Naive thymus-derived CD8-positive, alpha-beta T cell (primary cell): ENCODE data around the gene HNRNPH3. TPM values are rescaled to one million over a fixed set of nuclear protein-coding genes. Genes with fewer than 3 reads are reported as not detected.

Source experiments
- ATAC-seq, 2 donors: fragments of 150-1000 bp; cut with Tn5 transposase in 1 of 2; sonication (Bioruptor Pico), chemical (Tn5 transposase) in 1 of 2; 1 replicate in 1 of 2; 2 replicates in 1 of 2; pipeline ENCODE4 v1.10.0; 2021; ENCODE audit warnings: mild to moderate bottlenecking in 2 of 2, moderate library complexity in 2 of 2
- POLR2A ChIA-PET: fragments of 350-600 bp; sonication (Branson Sonifier 250); formaldehyde crosslinking; loops from one replicate; lab custom pipeline; 2021; ENCODE audit warnings: antibody characterized with exemption; lab: Charles Lee
- DNase-seq, 10 donors: peaks; one replicate each; pipeline versions ENCODE4 v3.0.0 to v3.0.0-alpha.2; 2020 to 2022
- H3K27ac Mint-ChIP-seq, 10 donors: one replicate each; pipeline ENCODE4 v1.8.0; 2020 to 2022; ENCODE audit warnings: mild to moderate bottlenecking in 10 of 10, mixed read lengths in 10 of 10, moderate library complexity in 4 of 10, inconsistent platforms in 1 of 10
- H3K27me3 Mint-ChIP-seq, 5 donors: one replicate each; pipeline ENCODE4 v1.8.0; 2021 to 2022; ENCODE audit warnings: mixed read lengths in 5 of 5
- H3K36me3 Mint-ChIP-seq, 3 donors: one replicate each; pipeline ENCODE4 v1.8.0; 2020 to 2022; ENCODE audit warnings: mixed read lengths in 3 of 3, mild to moderate bottlenecking in 2 of 3, inconsistent platforms in 1 of 3
- H3K4me1 Mint-ChIP-seq, 4 donors: one replicate each; pipeline ENCODE4 v1.8.0; 2021 to 2022; ENCODE audit warnings: mixed read lengths in 4 of 4
- H3K4me3 Mint-ChIP-seq, 10 donors: one replicate each; pipeline ENCODE4 v1.8.0; 2020 to 2022; ENCODE audit warnings: mild to moderate bottlenecking in 10 of 10, mixed read lengths in 10 of 10, moderate library complexity in 6 of 10, inconsistent platforms in 1 of 10
- H3K9me3 Mint-ChIP-seq, 9 donors: one replicate each; pipeline ENCODE4 v1.8.0; 2020 to 2022; ENCODE audit warnings: mixed read lengths in 9 of 9, mild to moderate bottlenecking in 3 of 9, inconsistent platforms in 1 of 9, moderate library complexity in 1 of 9
- polyA plus RNA-seq, 3 donors: library from polyadenylated mRNA; unstranded; fragments of 300-500 nt; fragmentation: Illumina TruSeq; gene quantifications; one replicate each; pipeline ENCODE4 v1.2.3, GENCODE V29; 2021
- total RNA-seq, 8 experiments: library from RNA in 2 of 8; stranded (reverse) in 2 of 8; gene quantifications; one replicate each; pipeline ENCODE4 v1.2.3 and lab custom pipeline; 2021 to 2026

The HNRNPH3 gene, protein sequence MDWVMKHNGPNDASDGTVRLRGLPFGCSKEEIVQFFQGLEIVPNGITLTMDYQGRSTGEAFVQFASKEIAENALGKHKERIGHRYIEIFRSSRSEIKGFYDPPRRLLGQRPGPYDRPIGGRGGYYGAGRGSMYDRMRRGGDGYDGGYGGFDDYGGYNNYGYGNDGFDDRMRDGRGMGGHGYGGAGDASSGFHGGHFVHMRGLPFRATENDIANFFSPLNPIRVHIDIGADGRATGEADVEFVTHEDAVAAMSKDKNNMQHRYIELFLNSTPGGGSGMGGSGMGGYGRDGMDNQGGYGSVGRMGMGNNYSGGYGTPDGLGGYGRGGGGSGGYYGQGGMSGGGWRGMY
- total RNA-seq (100 to 1,000 TPM; 184 to 186 TPM), polyA plus RNA-seq (100 to 1,000 TPM; 116 to 166 (median 144) TPM), total RNA-seq (lab: John Stamatoyannopoulos, UW) (26.7 to 78.2 (median 51.8) reads per million in 6 experiments)

DNA sequence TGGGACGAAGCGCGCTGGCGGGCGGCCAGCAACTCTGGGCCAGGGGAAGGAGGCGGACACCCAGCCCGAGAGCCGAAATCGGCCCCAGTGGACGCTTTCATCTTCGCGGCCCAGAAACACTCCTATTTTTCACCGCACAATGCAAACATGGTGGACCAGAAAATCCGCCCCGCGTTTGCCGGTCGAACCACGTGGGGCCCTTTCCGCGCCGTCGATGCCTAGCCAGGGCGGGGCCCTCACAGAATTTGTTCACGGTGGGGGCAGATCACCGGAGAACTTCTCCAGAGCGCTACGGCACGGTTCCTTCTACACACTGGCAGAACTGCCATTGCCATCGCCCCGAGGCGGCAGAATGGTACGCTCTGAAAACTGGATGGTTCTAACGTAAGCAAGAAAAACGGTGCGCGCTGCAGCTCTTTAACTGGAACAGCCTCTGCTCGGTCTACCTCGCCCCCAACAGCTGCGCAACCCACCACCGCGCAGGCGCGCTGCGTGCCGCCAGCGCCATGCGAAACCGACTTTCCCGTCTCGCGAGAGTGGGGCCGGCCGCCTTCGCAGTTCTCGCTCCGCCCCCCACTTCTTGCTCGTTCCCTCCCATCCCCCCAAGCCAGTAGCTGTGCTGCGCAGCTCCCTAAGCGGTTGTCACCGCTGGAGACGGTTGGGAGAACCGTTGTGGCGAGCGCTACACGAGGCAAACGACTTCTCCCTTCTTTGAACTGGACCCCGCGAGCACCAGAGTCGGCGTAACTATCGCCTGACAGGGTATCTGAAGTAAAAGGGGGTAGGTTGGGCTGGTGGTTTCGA lies at the start of gene HNRNPH3:
TSS of gene HNRNPH3 (plus strand) at position 610 of the 804 bp plus-strand sequence. CDS start 5,158 bp downstream, outside the sequence.
- Mint-ChIP-seq H3K27me3 (peaks cover 0 to 6% (median 0%) of the 10 kb centered on the region in 5 donors), H3K4me3 (peak within 1 kb of the TSS; percentile 97 to 100 (median 99)), H3K27ac (peak within 1 kb of the TSS; percentile 99 to 100 (median 100)), H3K4me1 (peaks cover 27 to 66% (median 48%) of the 10 kb centered on the region in 4 donors), H3K36me3 (peaks cover 0 to 14% (median 4%) of the 10 kb centered on the region in 3 donors), H3K9me3 (peaks cover 0 to 4% (median 0%) of the 10 kb centered on the region in 9 donors)
- POLR2A ChIA-PET: interaction anchor here (0.5 to 5.1 kb wide), 31 partner anchors 9 to 1839 kb away, joined by 3 to 42 read pairs (median 6); partner anchors contain the start of genes SAR1A and SIRT1
- ATAC-seq (peak; percentile 80 to 84), DNase-seq (peak; percentile 97 to 100 (median 99))

DNA sequence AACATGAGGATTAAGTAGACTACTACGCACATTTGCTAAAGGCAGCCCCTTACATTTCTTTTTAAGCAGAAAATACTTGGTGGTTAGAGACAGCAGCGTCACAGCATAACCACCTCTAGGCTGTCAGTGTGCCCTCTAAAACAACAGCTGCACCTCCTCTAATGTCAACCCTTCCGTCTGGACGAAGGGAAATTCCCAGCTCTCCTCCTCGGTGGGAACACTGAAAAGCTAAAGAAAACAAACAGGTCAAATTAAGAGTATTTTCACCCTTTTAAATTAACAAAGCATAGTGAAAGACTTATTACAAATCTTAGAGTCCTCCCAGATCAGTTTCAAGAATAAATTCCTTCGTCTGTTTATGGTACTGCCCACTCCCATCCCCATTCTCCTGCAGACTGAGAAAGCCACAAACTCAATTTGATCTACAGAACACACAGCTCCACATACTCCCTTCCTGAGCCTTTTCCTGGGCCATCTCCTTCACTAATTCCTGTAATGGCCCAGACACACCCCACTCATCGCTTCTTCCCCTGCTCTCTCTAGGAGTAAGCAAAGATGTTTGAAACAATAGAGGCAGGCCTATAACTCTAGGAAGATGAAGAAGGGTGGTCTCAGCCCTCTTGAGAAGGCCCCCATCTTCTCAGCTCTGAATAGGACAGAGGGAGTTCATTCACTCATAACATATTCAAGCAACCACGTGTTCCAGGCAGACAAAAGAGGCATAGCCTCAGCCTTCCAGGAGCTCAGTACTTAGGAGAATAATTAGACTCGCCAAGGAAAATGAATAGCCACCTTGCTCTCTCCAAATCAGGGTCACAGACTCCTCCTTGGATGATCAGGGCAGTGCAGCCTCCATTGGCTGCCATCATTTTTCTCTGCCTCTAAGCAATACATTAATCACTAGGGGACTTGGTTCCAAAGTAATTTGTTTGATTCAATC lies 47.5 kb upstream of the HNRNPH3 start:
- DNase-seq (no peak), ATAC-seq (no peak)
- no peak overlapping the region for H3K4me3 Mint-ChIP-seq
- peaks cover 0 to 4% (median 0%) of the 10 kb centered on the region in 9 donors for H3K9me3 Mint-ChIP-seq
- POLR2A ChIA-PET: interaction anchor here (0.6 kb wide), 1 partner anchor 45 kb away, joined by 3 read pairs; no protein-coding TSS in a partner anchor
- no peak overlapping the region for H3K27ac Mint-ChIP-seq
- H3K27me3 Mint-ChIP-seq: no peaks in the 10 kb centered on the region
- peaks cover 0 to 2% (median 0%) of the 10 kb centered on the region in 4 donors for H3K4me1 Mint-ChIP-seq
- H3K36me3 Mint-ChIP-seq: no peaks in the 10 kb centered on the region

DNA sequence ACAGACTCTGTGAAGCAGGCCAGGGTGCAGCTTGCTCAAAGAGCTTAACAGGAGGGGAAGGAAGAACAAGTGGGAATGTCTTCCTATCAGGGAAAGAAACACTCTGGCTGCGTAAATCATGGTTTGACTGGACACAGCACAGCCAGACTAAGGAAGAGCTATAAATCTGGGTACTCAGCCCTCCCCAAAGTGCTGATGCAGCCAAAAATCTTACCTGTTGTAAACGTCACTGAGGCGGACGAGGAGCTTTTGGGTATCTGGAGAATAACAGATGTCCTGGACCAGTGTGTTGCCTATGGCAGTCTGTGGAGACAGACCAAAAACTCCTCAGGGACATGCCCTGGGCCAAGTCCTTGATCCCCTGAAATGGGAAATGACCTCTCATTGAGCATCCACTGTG lies 43.1 kb upstream of the HNRNPH3 start:
- Mint-ChIP-seq H3K9me3 (no peaks in the 10 kb centered on the region), H3K27ac (no peak overlapping the region), H3K27me3 (no peaks in the 10 kb centered on the region), H3K4me1 (peaks cover 0 to 2% (median 0%) of the 10 kb centered on the region in 4 donors), H3K4me3 (no peak overlapping the region), H3K36me3 (no peaks in the 10 kb centered on the region)
- ATAC-seq: no peak
- no peak for DNase-seq
- POLR2A ChIA-PET: no interaction called here

DNA sequence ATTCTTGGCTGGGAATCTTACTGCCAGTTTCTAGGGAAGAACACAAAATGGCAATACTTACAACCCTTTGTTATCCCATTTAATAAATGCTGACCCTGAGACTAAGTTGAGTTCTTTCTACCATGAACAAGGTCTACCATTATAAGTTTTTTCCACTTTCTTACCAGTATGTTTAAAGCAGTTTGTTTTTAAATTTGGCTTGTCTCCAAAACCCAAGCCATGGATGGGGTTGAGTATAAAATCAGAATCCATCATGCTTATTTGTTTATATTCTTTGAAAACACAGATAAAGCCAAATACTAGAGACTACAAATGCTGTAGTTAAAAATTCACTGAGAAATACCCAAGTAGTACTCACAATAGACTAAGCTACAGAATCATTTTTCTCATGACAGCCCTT lies 41.1 kb upstream of the HNRNPH3 start:
- H3K4me3 Mint-ChIP-seq: no peak overlapping the region
- no peaks in the 10 kb centered on the region for H3K9me3 Mint-ChIP-seq
- ATAC-seq (no peak), DNase-seq (no peak)
- peaks cover 0 to 4% (median 0%) of the 10 kb centered on the region in 5 donors for H3K27me3 Mint-ChIP-seq
- POLR2A ChIA-PET: no interaction called here
- no peaks in the 10 kb centered on the region for H3K4me1 Mint-ChIP-seq
- H3K36me3 Mint-ChIP-seq: no peaks in the 10 kb centered on the region
- no peak overlapping the region for H3K27ac Mint-ChIP-seq

DNA sequence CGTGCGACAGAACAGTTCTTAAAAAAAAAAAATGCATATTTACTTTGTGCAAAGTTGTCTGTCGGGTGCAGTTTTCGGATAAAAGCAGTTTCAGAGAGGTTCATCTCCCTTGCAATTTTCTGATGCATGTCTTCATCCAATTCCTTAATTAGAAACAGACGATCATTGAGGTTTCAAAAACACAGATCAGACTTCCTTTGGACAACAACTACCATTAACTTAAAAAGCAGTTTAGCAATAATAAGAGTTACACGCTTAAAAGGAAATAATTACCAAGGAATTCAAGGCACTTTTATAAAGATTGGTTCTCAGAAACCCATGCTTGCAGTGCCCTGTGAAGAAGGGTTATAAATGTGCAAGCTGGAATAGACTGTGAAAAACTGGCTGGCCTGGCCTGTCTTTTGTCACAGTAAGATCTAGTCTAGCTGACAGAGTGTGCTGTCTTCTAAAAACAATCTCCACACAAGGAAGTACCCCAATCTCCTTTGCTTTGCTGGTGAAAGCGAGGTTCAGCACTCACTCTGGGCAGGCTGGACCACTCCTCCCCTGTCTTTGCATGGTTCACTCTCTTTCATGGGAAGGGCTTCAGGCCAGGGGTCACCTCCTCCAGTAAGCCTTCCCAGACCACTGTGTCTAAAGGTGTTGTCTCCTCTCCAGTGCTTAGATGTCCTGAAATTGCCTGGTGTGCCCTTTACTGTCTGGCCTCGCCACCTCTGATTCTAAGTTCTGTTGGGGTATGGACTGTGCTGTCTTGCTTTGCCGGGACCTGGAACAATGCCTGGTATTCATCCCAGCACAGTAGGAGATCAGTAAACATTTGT lies 34.8 kb upstream of the HNRNPH3 start:
- DNase-seq (no peak), ATAC-seq (no peak)
- Mint-ChIP-seq H3K36me3 (no peaks in the 10 kb centered on the region), H3K9me3 (no peaks in the 10 kb centered on the region), H3K27me3 (peaks cover 0 to 4% (median 0%) of the 10 kb centered on the region in 5 donors), H3K4me3 (no peak overlapping the region), H3K4me1 (peaks cover 0 to 22% (median 0%) of the 10 kb centered on the region in 4 donors), H3K27ac (no peak overlapping the region)
- POLR2A ChIA-PET: no interaction called here

DNA sequence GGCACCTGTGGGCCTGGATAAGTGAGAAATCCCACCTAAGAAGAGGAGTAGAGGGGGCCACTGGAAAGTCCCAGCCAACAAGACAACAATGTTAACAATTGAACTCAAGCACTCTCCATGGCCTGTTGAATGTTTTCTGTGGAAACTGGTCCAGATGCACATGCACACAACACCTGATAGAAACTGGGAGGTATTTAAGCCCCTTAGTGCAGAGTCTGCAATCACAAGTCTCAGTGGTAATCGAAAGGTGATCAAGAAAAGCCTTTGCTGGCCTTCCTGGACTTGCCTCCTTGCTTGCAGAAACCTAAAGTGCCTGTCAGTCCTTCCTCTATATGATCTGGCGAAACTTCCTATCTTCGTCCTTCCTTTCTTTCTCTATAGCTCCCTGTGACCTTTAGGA lies 30.6 kb upstream of the HNRNPH3 start:
- Mint-ChIP-seq H3K27ac (peak overlapping the region in 1 of 10 donors; percentile 32), H3K4me3 (no peak overlapping the region), H3K9me3 (no peaks in the 10 kb centered on the region), H3K27me3 (no peaks in the 10 kb centered on the region), H3K4me1 (peaks cover 0 to 24% (median 0%) of the 10 kb centered on the region in 4 donors), H3K36me3 (no peaks in the 10 kb centered on the region)
- DNase-seq: no peak
- no peak for ATAC-seq
- POLR2A ChIA-PET: interaction anchor here (1.1 kb wide), 1 partner anchor 30 kb away, joined by 4 read pairs; the partner anchor contains the start of gene HNRNPH3

DNA sequence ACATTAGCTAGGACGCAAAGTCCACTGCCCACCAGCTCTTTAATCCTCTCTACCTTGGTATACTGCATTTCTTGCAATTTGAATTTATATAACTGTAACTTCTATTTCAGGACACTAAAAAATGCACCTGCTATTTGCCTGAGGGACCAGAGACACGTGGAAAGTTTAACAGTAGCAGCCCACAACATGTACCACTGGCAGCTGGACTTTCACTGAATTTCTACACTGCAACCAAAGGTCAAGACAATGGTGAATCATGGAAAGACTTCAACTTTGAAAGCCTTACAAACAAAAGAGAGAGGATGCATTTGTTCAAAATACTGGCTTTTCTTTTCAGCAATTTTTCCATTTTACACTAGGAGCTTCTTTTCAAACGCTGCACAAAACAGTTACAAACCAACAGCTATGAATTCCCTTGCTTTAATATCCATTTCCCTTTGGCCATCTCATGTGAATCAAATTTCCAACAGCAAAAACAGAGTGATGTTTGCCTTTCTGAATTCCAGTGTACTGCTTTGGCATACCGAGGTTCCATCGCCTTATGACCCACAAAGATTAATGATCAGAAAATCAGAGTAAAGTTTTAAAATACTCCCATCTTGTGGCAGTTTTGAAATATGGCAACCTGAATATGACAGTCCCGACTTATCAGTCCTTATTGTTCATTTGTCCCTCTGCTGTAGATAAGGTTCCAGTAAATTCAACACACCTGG lies 29.9 kb upstream of the HNRNPH3 start:
- POLR2A ChIA-PET: interaction anchor here (1.1 kb wide), 1 partner anchor 30 kb away, joined by 4 read pairs; the partner anchor contains the start of gene HNRNPH3
- ATAC-seq (peak in 1 of 2 donors; percentile 53), DNase-seq (peak in 3 of 10 donors; percentile 22 to 25 (median 22))

DNA sequence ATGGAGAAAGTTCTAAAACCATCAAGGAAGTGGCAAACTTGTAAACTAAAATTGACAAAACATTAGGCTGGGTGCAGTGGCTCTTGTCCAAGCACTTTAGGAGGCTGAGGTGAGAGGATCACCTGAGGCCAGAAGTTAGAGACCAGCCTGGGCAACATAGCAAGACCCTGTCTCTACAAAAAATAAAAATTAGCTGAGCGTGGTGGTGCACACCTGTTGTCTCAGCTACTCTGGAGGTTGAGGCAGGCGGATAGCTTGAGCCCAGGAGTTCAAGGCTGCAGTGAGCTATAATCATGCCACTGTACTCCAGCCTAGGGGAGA lies 29.4 kb upstream of the HNRNPH3 start:
- Mint-ChIP-seq H3K36me3 (no peaks in the 10 kb centered on the region), H3K4me3 (no peak overlapping the region), H3K4me1 (peaks cover 0 to 24% (median 0%) of the 10 kb centered on the region in 4 donors), H3K27ac (no peak overlapping the region), H3K9me3 (no peaks in the 10 kb centered on the region), H3K27me3 (no peaks in the 10 kb centered on the region)
- no peak for DNase-seq
- ATAC-seq: no peak
- POLR2A ChIA-PET: interaction anchor here (0.8 to 1.2 kb wide), 3 partner anchors 28 to 29 kb away, joined by 4 to 7 read pairs (median 4); partner anchors contain the start of gene HNRNPH3

More for the DNA sequence above, 29.9 kb upstream of the HNRNPH3 start:
- H3K27ac Mint-ChIP-seq: peak overlapping the region in 1 of 10 donors; percentile 32
- H3K9me3 Mint-ChIP-seq: no peaks in the 10 kb centered on the region
- H3K36me3 Mint-ChIP-seq: no peaks in the 10 kb centered on the region
- H3K4me1 Mint-ChIP-seq: peaks cover 0 to 24% (median 0%) of the 10 kb centered on the region in 4 donors
- no peak overlapping the region for H3K4me3 Mint-ChIP-seq
- H3K27me3 Mint-ChIP-seq: no peaks in the 10 kb centered on the region

DNA sequence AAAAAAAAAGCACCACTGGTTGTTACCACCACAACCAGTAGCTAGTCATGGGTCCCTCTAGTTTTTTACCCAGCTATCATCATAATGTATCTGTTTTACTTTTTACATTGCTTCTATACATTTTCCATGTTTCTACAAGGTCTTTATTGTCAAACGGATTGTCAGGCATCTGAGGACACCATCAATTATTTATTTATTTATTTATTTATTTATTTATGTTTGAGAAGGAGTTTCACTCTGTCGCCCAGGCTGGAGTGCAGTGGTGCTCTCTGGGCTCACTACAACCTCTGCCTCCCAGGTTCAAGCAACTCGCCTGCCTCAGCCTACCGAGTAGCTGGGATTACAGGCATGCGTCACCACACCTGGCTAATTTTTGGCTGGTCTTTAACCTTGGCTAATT lies 29.0 kb upstream of the HNRNPH3 start:
- Mint-ChIP-seq H3K9me3 (no peaks in the 10 kb centered on the region), H3K27me3 (no peaks in the 10 kb centered on the region)
- POLR2A ChIA-PET: interaction anchor here (0.8 to 1.2 kb wide), 2 partner anchors 28 to 29 kb away, joined by 4 to 7 read pairs; partner anchors contain the start of gene HNRNPH3

DNA sequence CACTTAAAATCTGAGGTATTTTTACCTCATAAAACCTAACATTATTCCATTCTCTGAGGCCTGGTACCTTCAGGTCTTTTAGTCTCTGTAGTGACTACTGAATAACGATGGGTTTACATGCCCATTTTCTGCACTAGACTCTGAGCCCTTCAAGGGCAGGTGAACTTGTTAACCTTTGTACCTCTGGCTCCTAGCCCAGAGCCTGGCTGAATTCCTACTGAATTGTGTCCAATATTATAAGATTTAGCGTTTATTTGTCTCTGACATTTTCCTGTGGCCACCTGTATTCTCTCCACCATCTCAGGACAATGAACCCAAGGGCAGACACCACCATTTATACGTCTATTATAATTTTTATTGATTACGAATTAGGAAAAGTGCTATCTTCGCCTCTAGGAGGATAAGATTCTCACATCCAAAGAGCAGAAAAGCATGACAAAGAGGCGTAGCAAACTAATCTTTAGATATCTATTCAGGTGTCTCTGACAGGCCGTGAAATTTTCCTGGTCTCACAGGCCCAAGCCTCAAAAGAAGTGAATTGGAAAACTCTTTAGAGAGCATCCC lies 27.9 kb upstream of the HNRNPH3 start:
- no peak for ATAC-seq
- no peak overlapping the region for H3K27ac Mint-ChIP-seq
- H3K27me3 Mint-ChIP-seq: no peaks in the 10 kb centered on the region
- no peak for DNase-seq
- H3K4me3 Mint-ChIP-seq: no peak overlapping the region
- H3K9me3 Mint-ChIP-seq: no peaks in the 10 kb centered on the region
- POLR2A ChIA-PET: interaction anchor here (1.2 kb wide), 1 partner anchor 28 kb away, joined by 7 read pairs; the partner anchor contains the start of gene HNRNPH3
- H3K36me3 Mint-ChIP-seq: no peaks in the 10 kb centered on the region
- H3K4me1 Mint-ChIP-seq: peaks cover 0 to 24% (median 0%) of the 10 kb centered on the region in 4 donors

More for the DNA sequence above, 29.0 kb upstream of the HNRNPH3 start:
- DNase-seq: no peak
- H3K4me1 Mint-ChIP-seq: peaks cover 0 to 24% (median 0%) of the 10 kb centered on the region in 4 donors
- no peak overlapping the region for H3K4me3 Mint-ChIP-seq
- ATAC-seq: no peak
- no peaks in the 10 kb centered on the region for H3K36me3 Mint-ChIP-seq
- H3K27ac Mint-ChIP-seq: no peak overlapping the region
